HEK293 (cell line): ENCODE data around the gene LRFN3.

Experiments used
- CTCF ChIA-PET: fragments of 350-600 bp; formaldehyde crosslinking; extraction: SDS; loops from one replicate; lab custom pipeline; 2021; ENCODE audit warnings: antibody characterized with exemption; lab: Yijun Ruan, JAX
- POLR2A ChIA-PET: fragments of 300-600 bp; formaldehyde crosslinking; extraction: SDS; loops from one replicate; lab custom pipeline; 2020; ENCODE audit warnings: antibody characterized with exemption, inconsistent platforms; lab: Yijun Ruan, JAX
- H3K27ac ChIP-seq: fragments of 200-500 bp; sonication (Bioruptor generic); 2 replicates; pipeline ENCODE4 v1.5.1; 2014; ENCODE audit warnings: low read depth, low read length, control low read depth, inconsistent platforms; ENCODE audit errors: extremely low read depth
- H3K36me3 ChIP-seq, 2 experiments: fragments of 200-500 bp in 1 of 2; sonication (Bioruptor generic) in 1 of 2; 1 replicate in 1 of 2; 2 replicates in 1 of 2; pipeline ENCODE4 v1.5.1; 2014 to 2017; ENCODE audit warnings: inconsistent platforms in 2 of 2, low read length in 2 of 2; ENCODE audit not compliant: control insufficient read depth in 2 of 2, insufficient read depth in 1 of 2
- H3K4me1 ChIP-seq: fragments of 200-500 bp; sonication (Bioruptor generic); 2 replicates; pipeline ENCODE4 v1.5.1; 2014; ENCODE audit warnings: mild to moderate bottlenecking, low read length, inconsistent platforms; ENCODE audit not compliant: control insufficient read depth, insufficient read depth
- H3K4me3 ChIP-seq: 2 replicates; pipeline ENCODE4 v1.5.1; 2011; ENCODE audit warnings: low read depth, mild to moderate bottlenecking, control low read depth, low read length, moderate library complexity
- H3K9me3 ChIP-seq: fragments of 200-500 bp; sonication (Bioruptor generic); 2 replicates; pipeline ENCODE4 v1.5.1; 2014; ENCODE audit warnings: low read depth, low read length, inconsistent platforms; ENCODE audit not compliant: control insufficient read depth, insufficient read depth
- BCL11B ChIP-seq: fragments of 450-650 bp; formaldehyde crosslinking; IDR thresholded peaks from 2 replicates; pipeline ENCODE4 v1.5.1; 2016; ENCODE audit warnings: low read depth, missing biosample characterization, missing genetic modification characterization
- GFI1B ChIP-seq: fragments of 450-650 bp; formaldehyde crosslinking; IDR thresholded peaks from 2 replicates; pipeline ENCODE4 v1.5.1; 2016; ENCODE audit warnings: missing biosample characterization, missing genetic modification characterization
- GLIS1 ChIP-seq: fragments of 450-650 bp; formaldehyde crosslinking; IDR thresholded peaks from 2 replicates; pipeline ENCODE4 v1.5.1; 2016; ENCODE audit warnings: missing biosample characterization, missing genetic modification characterization
- GLIS2 ChIP-seq: fragments of 450-650 bp; formaldehyde crosslinking; IDR thresholded peaks from 2 replicates; pipeline ENCODE4 v1.5.1; 2016; ENCODE audit warnings: missing biosample characterization, missing genetic modification characterization
- HIC1 ChIP-seq: fragments of 450-650 bp; formaldehyde crosslinking; IDR thresholded peaks from 2 replicates; pipeline ENCODE4 v1.5.1; 2016; ENCODE audit warnings: missing biosample characterization, missing genetic modification characterization
- KLF8 ChIP-seq: fragments of 450-650 bp; formaldehyde crosslinking; IDR thresholded peaks from 2 replicates; pipeline ENCODE4 v1.5.1; 2016; ENCODE audit warnings: missing biosample characterization, missing genetic modification characterization
- MZF1 ChIP-seq: fragments of 450-650 bp; formaldehyde crosslinking; IDR thresholded peaks from 2 replicates; pipeline ENCODE4 v1.5.1; 2017; ENCODE audit warnings: missing biosample characterization, missing genetic modification characterization, borderline replicate concordance
- PATZ1 ChIP-seq: fragments of 450-650 bp; formaldehyde crosslinking; IDR thresholded peaks from 2 replicates; pipeline ENCODE4 v1.5.1; 2016; ENCODE audit warnings: missing biosample characterization, missing genetic modification characterization
- SP7 ChIP-seq: fragments of 450-650 bp; formaldehyde crosslinking; IDR thresholded peaks from 2 replicates; pipeline ENCODE4 v1.5.1; 2016; ENCODE audit warnings: missing biosample characterization, missing genetic modification characterization
- ZBTB17 ChIP-seq: fragments of 450-650 bp; formaldehyde crosslinking; IDR thresholded peaks from 2 replicates; pipeline ENCODE4 v1.5.1; 2016; ENCODE audit warnings: missing biosample characterization, missing genetic modification characterization
- ZBTB21 ChIP-seq: fragments of 450-650 bp; formaldehyde crosslinking; IDR thresholded peaks from 2 replicates; pipeline ENCODE4 v1.5.1; 2017; ENCODE audit warnings: missing biosample characterization, missing genetic modification characterization
- ZBTB6 ChIP-seq: fragments of 450-650 bp; formaldehyde crosslinking; IDR thresholded peaks from 2 replicates; pipeline ENCODE4 v1.5.1; 2017; ENCODE audit warnings: missing biosample characterization, missing genetic modification characterization
- ZEB2 ChIP-seq: fragments of 450-650 bp; formaldehyde crosslinking; IDR thresholded peaks from 2 replicates; pipeline ENCODE4 v1.5.1; 2016; ENCODE audit warnings: missing biosample characterization, missing genetic modification characterization
- ZNF10 ChIP-seq: fragments of 450-650 bp; formaldehyde crosslinking; IDR thresholded peaks from 2 replicates; pipeline ENCODE4 v1.5.1; 2017; ENCODE audit warnings: missing biosample characterization, missing genetic modification characterization
- ZNF18 ChIP-seq: fragments of 450-650 bp; formaldehyde crosslinking; IDR thresholded peaks from 2 replicates; pipeline ENCODE4 v1.5.1; 2016; ENCODE audit warnings: missing biosample characterization, missing genetic modification characterization
- ZNF221 ChIP-seq: fragments of 450-650 bp; formaldehyde crosslinking; IDR thresholded peaks from 2 replicates; pipeline ENCODE4 v1.5.1; 2017; ENCODE audit warnings: missing biosample characterization, missing genetic modification characterization, borderline replicate concordance
- ZNF335 ChIP-seq: fragments of 450-650 bp; formaldehyde crosslinking; conservative IDR thresholded peaks from 2 replicates; pipeline ENCODE4 v1.5.1; 2016; ENCODE audit warnings: missing biosample characterization, missing genetic modification characterization
- ZNF366 ChIP-seq: fragments of 450-650 bp; formaldehyde crosslinking; conservative IDR thresholded peaks from 2 replicates; pipeline ENCODE4 v1.5.1; 2016; ENCODE audit warnings: missing biosample characterization, missing genetic modification characterization
- ZNF391 ChIP-seq: fragments of 450-650 bp; formaldehyde crosslinking; IDR thresholded peaks from 2 replicates; pipeline ENCODE4 v1.5.1; 2016; ENCODE audit warnings: low read depth, missing biosample characterization, missing genetic modification characterization, borderline replicate concordance
- ZNF394 ChIP-seq: fragments of 450-650 bp; formaldehyde crosslinking; IDR thresholded peaks from 2 replicates; pipeline ENCODE4 v1.5.1; 2016; ENCODE audit warnings: missing biosample characterization, missing genetic modification characterization, mild to moderate bottlenecking, moderate library complexity, borderline replicate concordance
- ZNF398 ChIP-seq: fragments of 450-650 bp; formaldehyde crosslinking; IDR thresholded peaks from 2 replicates; pipeline ENCODE4 v1.5.1; 2017; ENCODE audit warnings: missing biosample characterization, missing genetic modification characterization
- ZNF514 ChIP-seq: fragments of 450-650 bp; formaldehyde crosslinking; IDR thresholded peaks from 2 replicates; pipeline ENCODE4 v1.5.1; 2016; ENCODE audit warnings: missing biosample characterization, missing genetic modification characterization
- ZNF639 ChIP-seq: fragments of 450-650 bp; formaldehyde crosslinking; IDR thresholded peaks from 2 replicates; pipeline ENCODE4 v1.5.1; 2016; ENCODE audit warnings: missing biosample characterization, missing genetic modification characterization
- ZNF658 ChIP-seq: fragments of 450-650 bp; formaldehyde crosslinking; IDR thresholded peaks from 2 replicates; pipeline ENCODE4; 2016; ENCODE audit warnings: missing biosample characterization, missing genetic modification characterization
- ZNF776 ChIP-seq: fragments of 450-650 bp; formaldehyde crosslinking; IDR thresholded peaks from 2 replicates; pipeline ENCODE4 v1.5.0; 2017; ENCODE audit warnings: missing biosample characterization, missing genetic modification characterization, borderline replicate concordance
- ZSCAN23 ChIP-seq: fragments of 450-650 bp; formaldehyde crosslinking; IDR thresholded peaks from 2 replicates; pipeline ENCODE4 v1.5.1; 2016; ENCODE audit warnings: missing biosample characterization, missing genetic modification characterization
- ZXDB ChIP-seq: fragments of 450-650 bp; formaldehyde crosslinking; IDR thresholded peaks from 2 replicates; pipeline ENCODE4 v1.5.1; 2016; ENCODE audit warnings: missing biosample characterization, missing genetic modification characterization

The LRFN3 gene

GRCh38 chr19:35905178-35905727, 30.9 kb upstream of the LRFN3 start:
- no peaks in the 10 kb centered on the region; a peak in 1 of 3 replicates for H3K36me3 ChIP-seq
- no peak overlapping the region for H3K27ac ChIP-seq
- POLR2A ChIA-PET, result interaction anchor here (0.7 to 1.3 kb wide), 5 partner anchors 11 to 165 kb away, joined by 3 to 6 read pairs (median 4); partner anchors contain the start of gene LIN37
- no peak overlapping the region for H3K4me3 ChIP-seq
- 0 out of 2 replicates have a peak, but pooled peaks have one; percentile 10 for TF ChIP-seq KLF8 (tag by site-specific recombination)
- no peak for TF ChIP-seq ZNF776 (tag by site-specific recombination)
- no peak for TF ChIP-seq BCL11B (tag by site-specific recombination)
- peak; percentile 55; the same call in 1 of the 2 replicates for TF ChIP-seq HIC1 (tag by site-specific recombination)
- TF ChIP-seq GLIS1 (tag by site-specific recombination), result peak; percentile 43
- peak; percentile 65 for TF ChIP-seq PATZ1 (tag by site-specific recombination)
- TF ChIP-seq ZNF398 (tag by site-specific recombination), result no peak
- no peak for TF ChIP-seq ZSCAN23 (tag by site-specific recombination)
- no peak for TF ChIP-seq ZNF10 (tag by site-specific recombination)
- TF ChIP-seq ZNF394 (tag by site-specific recombination), result peak; percentile 10; the same call in 1 of the 2 replicates
- peak; percentile 85 for TF ChIP-seq ZNF18 (tag by site-specific recombination)
- TF ChIP-seq ZNF658, result no peak
- TF ChIP-seq MZF1 (tag by site-specific recombination), result no peak
- TF ChIP-seq ZEB2 (tag by site-specific recombination), result 0 out of 2 replicates have a peak, but pooled peaks have one; percentile 49
- TF ChIP-seq SP7 (tag by site-specific recombination), result peak; percentile 45; the same call in 1 of the 2 replicates
- TF ChIP-seq ZNF221 (tag by site-specific recombination), result no peak
- 0 out of 2 replicates have a peak, but pooled peaks have one; percentile 45 for TF ChIP-seq ZNF391 (tag by site-specific recombination)
- 0 out of 2 replicates have a peak, but pooled peaks have one; percentile 33 for TF ChIP-seq ZNF366
- TF ChIP-seq GLIS2 (tag by site-specific recombination), result peak; percentile 35; the same call in 1 of the 2 replicates
- peak; percentile 76 for TF ChIP-seq ZNF335
- TF ChIP-seq ZXDB (tag by site-specific recombination), result 0 out of 2 replicates have a peak, but pooled peaks have one; percentile 18
- 0 out of 2 replicates have a peak, but pooled peaks have one; percentile 23 for TF ChIP-seq ZBTB21 (tag by site-specific recombination)
- TF ChIP-seq ZBTB6, result 0 out of 2 replicates have a peak, but pooled peaks have one; percentile 14
- TF ChIP-seq ZBTB17, result peak; percentile 73
- no peak for TF ChIP-seq ZNF514 (tag by site-specific recombination)
- no peak for TF ChIP-seq GFI1B
- 0 out of 2 replicates have a peak, but pooled peaks have one; percentile 27 for TF ChIP-seq ZNF639 (tag by site-specific recombination)
- TF ChIP-seq, all 188 proteins: peak for 17
- CTCF ChIA-PET, result interaction anchor here (0.5 to 2.1 kb wide), 6 partner anchors 26 to 295 kb away, joined by 3 to 8 read pairs (median 4); no protein-coding TSS in a partner anchor
- Histone ChIP-seq H3K4me1 (peaks cover 9% of the 10 kb centered on the region; the same call in 1 of the 2 replicates), H3K9me3 (no peaks in the 10 kb centered on the region)
